ENCODE results near the gene RIPOR2.

RIPOR2 gene

DNA sequence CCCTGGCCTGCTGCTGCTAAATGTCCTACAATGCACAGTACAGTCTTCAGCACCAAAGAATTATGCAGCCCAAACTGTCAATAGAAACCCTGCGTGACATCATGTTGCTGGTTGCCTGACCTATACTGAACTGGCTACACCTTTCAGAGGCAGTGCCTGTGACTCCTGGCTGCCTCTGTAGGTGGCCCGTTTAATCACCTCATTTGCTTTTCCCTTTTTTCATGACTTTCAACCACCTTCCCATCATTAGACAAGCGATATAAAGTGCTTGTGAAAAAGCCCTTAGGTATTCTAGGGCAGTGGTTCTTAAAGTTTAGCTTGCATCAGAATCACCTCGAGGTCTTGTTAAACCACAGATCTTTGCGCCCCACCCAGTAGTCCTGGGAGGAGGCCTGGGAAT lies 33.0 kb upstream of the RIPOR2 start:
- DNase-seq (ENCODE audit: low read depth): no peak
- no peak for TF ChIP-seq CTCF (IDR thresholded peaks at IDR 0.05; ENCODE audit: low read depth, low read length)
- H3K4me3 ChIP-seq (ENCODE audit: low read depth, low read length): no peak overlapping the region

- TF ChIP-seq CTCF (IDR thresholded peaks at IDR 0.05; ENCODE audit: low read depth, low read length) (no peak), MAX (IDR thresholded peaks at IDR 0.05; ENCODE audit: low read depth, low read length) (no peak), POLR2A (IDR thresholded peaks at IDR 0.05; ENCODE audit: extremely low read depth, insufficient read length) (no peak), MYC (IDR thresholded peaks at IDR 0.05; ENCODE audit: low read depth, low read length) (no peak)
- H3K4me3 ChIP-seq (ENCODE audit: low read depth, low read length): no peak overlapping the region
- DNase-seq (ENCODE audit: low read depth): no peak
These were observed 31.5 kb upstream of the RIPOR2 start for GRCh38 chr6:24967211-24967610.

DNA sequence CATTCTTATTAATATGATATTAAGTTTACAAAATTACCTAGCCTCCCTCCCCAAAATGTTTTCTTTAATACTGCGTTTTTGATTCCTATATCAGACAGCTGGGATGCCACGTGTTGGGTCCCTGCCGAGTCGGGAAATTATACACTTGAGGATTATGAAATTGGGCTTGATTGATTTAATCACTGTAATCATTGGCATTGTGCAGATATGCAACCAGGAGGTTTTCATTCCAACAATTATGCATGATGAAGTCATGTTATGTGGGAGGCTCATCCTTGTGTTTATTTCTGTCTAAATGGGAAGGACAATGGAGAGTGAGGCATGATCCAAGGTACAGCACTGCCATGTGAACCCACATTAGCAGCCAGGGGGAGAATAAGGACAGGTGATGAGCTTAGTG lies 30.6 kb upstream of the RIPOR2 start:
- DNase-seq (ENCODE audit: low read depth): no peak
- H3K4me3 ChIP-seq (ENCODE audit: low read depth, low read length): no peak overlapping the region
- TF ChIP-seq POLR2A (IDR thresholded peaks at IDR 0.05; ENCODE audit: extremely low read depth, insufficient read length) (no peak), MAX (IDR thresholded peaks at IDR 0.05; ENCODE audit: low read depth, low read length) (no peak), CTCF (IDR thresholded peaks at IDR 0.05; ENCODE audit: low read depth, low read length) (no peak), MYC (IDR thresholded peaks at IDR 0.05; ENCODE audit: low read depth, low read length) (no peak)

GRCh38 chr6:24963887-24964570 lies 28.3 kb upstream of the RIPOR2 start:
- no peak for DNase-seq (ENCODE audit: low read depth)
- H3K4me3 ChIP-seq (ENCODE audit: low read depth, low read length): no peak overlapping the region
- TF ChIP-seq MYC (IDR thresholded peaks at IDR 0.05; ENCODE audit: low read depth, low read length) (no peak), POLR2A (IDR thresholded peaks at IDR 0.05; ENCODE audit: extremely low read depth, insufficient read length) (no peak), MAX (IDR thresholded peaks at IDR 0.05; ENCODE audit: low read depth, low read length) (no peak), CTCF (IDR thresholded peaks at IDR 0.05; ENCODE audit: low read depth, low read length) (no peak)

- TF ChIP-seq CTCF (IDR thresholded peaks at IDR 0.05; ENCODE audit: low read depth, low read length) (no peak), MAX (IDR thresholded peaks at IDR 0.05; ENCODE audit: low read depth, low read length) (no peak)
- H3K4me3 ChIP-seq (ENCODE audit: low read depth, low read length): no peak overlapping the region
- no peak for DNase-seq (ENCODE audit: low read depth)
These were observed 27.6 kb upstream of the RIPOR2 start for GRCh38 chr6:24963339-24963738.

GRCh38 chr6:24961852-24962251 lies 26.1 kb upstream of the RIPOR2 start:
- TF ChIP-seq POLR2A (IDR thresholded peaks at IDR 0.05; ENCODE audit: extremely low read depth, insufficient read length): no peak
- TF ChIP-seq MAX (IDR thresholded peaks at IDR 0.05; ENCODE audit: low read depth, low read length): no peak
- TF ChIP-seq MYC (IDR thresholded peaks at IDR 0.05; ENCODE audit: low read depth, low read length): no peak
- TF ChIP-seq CTCF (IDR thresholded peaks at IDR 0.05; ENCODE audit: low read depth, low read length): no peak
- DNase-seq (ENCODE audit: low read depth): no peak
- H3K4me3 ChIP-seq (ENCODE audit: low read depth, low read length): no peak overlapping the region
